ENCODE results near the gene PAXX.

PAXX gene

GRCh38 chr9:136981588-136982231 is 10.5 kb upstream of the PAXX start:
- no peak for DNase-seq (ENCODE audit: low read depth in 2 of 2)

GRCh38 chr9:136982232-136983051 is 9.8 kb upstream of the PAXX start, which contains the start of gene LCNL1:
LCNL1 (plus strand) TSS chr9:136982993; CDS start chr9:136983587, 594 bp downstream.
- no peak for DNase-seq (ENCODE audit: low read depth in 2 of 2)

- no peak for DNase-seq (ENCODE audit: low read depth in 2 of 2)
Observed at GRCh38 chr9:136983167-136983566, 9.1 kb upstream of the PAXX start.

GRCh38 chr9:136983656-136984314 is 8.4 kb upstream of the PAXX start:
- no peak for DNase-seq (ENCODE audit: low read depth in 2 of 2)

GRCh38 chr9:136984464-136985026 is 7.7 kb upstream of the PAXX start:
- no peak for DNase-seq (ENCODE audit: low read depth in 2 of 2)

GRCh38 chr9:136985027-136985602 is 7.1 kb upstream of the PAXX start:
- DNase-seq (ENCODE audit: low read depth in 2 of 2), result no peak

GRCh38 chr9:136985853-136986252 is 6.4 kb upstream of the PAXX start:
- no peak for DNase-seq (ENCODE audit: low read depth in 2 of 2)

- no peak for DNase-seq (ENCODE audit: low read depth in 2 of 2)
Observed at GRCh38 chr9:136988872-136989271, 3.4 kb upstream of the PAXX start.

GRCh38 chr9:136990242-136990911 is 1.8 kb upstream of the PAXX start:
- DNase-seq (ENCODE audit: low read depth in 2 of 2), result no peak

- no peak for DNase-seq (ENCODE audit: low read depth in 2 of 2)
Observed at GRCh38 chr9:136992819-136993369, 672 bp downstream of the PAXX start.

GRCh38 chr9:136994180-136994887 is 2.1 kb downstream of the PAXX start:
- DNase-seq (ENCODE audit: low read depth in 2 of 2), result no peak

GRCh38 chr9:136994888-136995230 is 2.6 kb downstream of the PAXX start:
- no peak for DNase-seq (ENCODE audit: low read depth in 2 of 2)

GRCh38 chr9:136995362-136995761 is 3.1 kb downstream of the PAXX start:
- no peak for DNase-seq (ENCODE audit: low read depth in 2 of 2)

- DNase-seq (ENCODE audit: low read depth in 2 of 2), result no peak
Observed at GRCh38 chr9:136995772-136996311, 3.6 kb downstream of the PAXX start.

- DNase-seq (ENCODE audit: low read depth in 2 of 2), result no peak
Observed at GRCh38 chr9:136996361-136997292, 4.4 kb downstream of the PAXX start, which contains the start of gene CLIC3. CLIC3 (minus strand) TSS chr9:136996568; CDS start chr9:136996543, 25 bp downstream.

- DNase-seq (ENCODE audit: low read depth in 2 of 2), result no peak
Observed at GRCh38 chr9:136997371-136997770, 5.1 kb downstream of the PAXX start.

- no peak for DNase-seq (ENCODE audit: low read depth in 2 of 2)
Observed at GRCh38 chr9:136997830-136998234, 5.6 kb downstream of the PAXX start.

GRCh38 chr9:137000177-137000930 is 8.1 kb downstream of the PAXX start:
- no peak for DNase-seq (ENCODE audit: low read depth in 2 of 2)
